Kidney (tissue), 14 donors: Measurements from ENCODE around the gene SH3RF1. TPM values are rescaled to one million over a fixed set of nuclear protein-coding genes. Genes with fewer than 3 reads are reported as not detected.

Source experiments
- DNase-seq, 5 donors: peaks; one replicate each; pipeline ENCODE4 v3.0.0-alpha.2; 2013 to 2020
- FAIRE-seq: peaks from 2 replicates; lab custom pipeline; 2012; peaks lifted over from hg19 to GRCh38; lab: Jason Lieb, UNC
- H3K27ac ChIP-seq, 2 donors: one replicate each; pipeline ENCODE4 v1.7.0; 2013; ENCODE audit warnings: low read depth in 2 of 2, low read length in 2 of 2, inconsistent platforms in 1 of 2
- H3K27me3 ChIP-seq: one replicate; pipeline ENCODE4 v1.7.1; 2013; ENCODE audit warnings: low read length, inconsistent platforms; ENCODE audit not compliant: control insufficient read depth, insufficient read depth
- H3K36me3 ChIP-seq, 3 donors: one replicate each; pipeline versions ENCODE4 v1.7.0 to v1.7.1; 2013; ENCODE audit warnings: low read length in 3 of 3, control low read depth in 1 of 3, inconsistent platforms in 1 of 3; ENCODE audit not compliant: insufficient read depth in 3 of 3, control insufficient read depth in 2 of 3
- H3K4me1 ChIP-seq, 3 donors: one replicate each; pipeline versions ENCODE4 v1.7.0 to v1.7.1; 2013; ENCODE audit warnings: low read length in 3 of 3, inconsistent platforms in 1 of 3, low read depth in 1 of 3; ENCODE audit not compliant: control insufficient read depth in 2 of 3, insufficient read depth in 2 of 3
- H3K4me3 ChIP-seq, 3 donors: one replicate each; pipeline versions ENCODE4 v1.7.0 to v1.8.1; 2013; ENCODE audit warnings: low read length in 3 of 3, control low read depth in 1 of 3, inconsistent platforms in 1 of 3
- H3K9ac ChIP-seq, 3 donors: one replicate each; pipeline versions ENCODE4 v1.7.0 to v1.7.1; 2013; ENCODE audit warnings: low read length in 3 of 3, control low read depth in 1 of 3, inconsistent platforms in 1 of 3
- H3K9me3 ChIP-seq, 3 donors: one replicate each; pipeline versions ENCODE4 v1.7.0 to v1.7.1; 2013; ENCODE audit warnings: low read length in 3 of 3, control low read depth in 1 of 3, inconsistent platforms in 1 of 3; ENCODE audit not compliant: control insufficient read depth in 2 of 3, insufficient read depth in 1 of 3
- CTCF ChIP-seq: IDR thresholded peaks from 3 replicates; pipeline ENCODE4 v1.5.1; 2012; ENCODE audit warnings: mild to moderate bottlenecking, moderate library complexity, borderline replicate concordance; ENCODE audit not compliant: insufficient read depth; ENCODE audit errors: extremely low read depth
- intact Hi-C: fragments of 100-400 bp; cut with DNase I; formaldehyde crosslinking; loops from one replicate; pipeline ENCODE4 v1.11.1; 2022
- polyA plus RNA-seq: library from polyadenylated mRNA; stranded (reverse); fragments of 350-450 nt; fragmentation: Illumina TruSeq; extraction: RNeasy Lipid Tissue Mini Kit (QIAGEN cat#74804); gene quantifications from one replicate; pipeline ENCODE4 v1.2.3, GENCODE V29; 2014; ENCODE audit warnings: low read depth, low replicate concordance; ENCODE audit not compliant: insufficient read depth
- total RNA-seq: library from RNA; stranded (reverse); fragmentation: NEBNext Ultra II Directional; extraction: Animal tissue kit (Norgen Biotek cat#: 25700); gene quantifications from one replicate; pipeline ENCODE4 v1.2.1, GENCODE V29; 2021
- donor health status: control.
- donor health status: control.
- donor health status: control.
- donor health status: control.
- donor health status: control.
- donor health status: DM: yes; HTN: yes; CAD: no.
- donor health status: Normal renal cell carcinoma (clear cell type).

Gene SH3RF1
- total and polyA plus RNA-seq, 2 donors from 2014 or later = 8.2 to 35.7 TPM

GRCh38 chr4:169050284-169050683 lies 220.5 kb downstream of the SH3RF1 start:
- H3K9me3 ChIP-seq = no peaks in the 10 kb centered on the region
- H3K4me3 ChIP-seq = no peak overlapping the region
- no peaks in the 10 kb centered on the region for H3K36me3 ChIP-seq
- no peak overlapping the region for H3K9ac ChIP-seq
- FAIRE-seq (no peak), DNase-seq (no peak)
- TF ChIP-seq CTCF = no peak
- peaks cover 0 to 6% (median 0%) of the 10 kb centered on the region in 3 donors for H3K4me1 ChIP-seq
- H3K27ac ChIP-seq = no peak overlapping the region
- no peaks in the 10 kb centered on the region for H3K27me3 ChIP-seq
- intact Hi-C loops = no loop called here

GRCh38 chr4:169048868-169049414 lies 221.8 kb downstream of the SH3RF1 start:
- DNase-seq (no peak), FAIRE-seq (no peak)
- intact Hi-C loops = no loop called here
- Histone ChIP-seq H3K4me1 (peaks cover 0 to 6% (median 0%) of the 10 kb centered on the region in 3 donors), H3K36me3 (no peaks in the 10 kb centered on the region), H3K9me3 (no peaks in the 10 kb centered on the region), H3K9ac (no peak overlapping the region), H3K4me3 (no peak overlapping the region), H3K27ac (no peak overlapping the region), H3K27me3 (no peaks in the 10 kb centered on the region)
- TF ChIP-seq CTCF = no peak

- no peak for FAIRE-seq
- Histone ChIP-seq H3K27me3 (no peaks in the 10 kb centered on the region), H3K4me1 (peaks cover 0 to 6% (median 0%) of the 10 kb centered on the region in 3 donors), H3K36me3 (no peaks in the 10 kb centered on the region), H3K9me3 (no peaks in the 10 kb centered on the region), H3K27ac (no peak overlapping the region), H3K4me3 (no peak overlapping the region), H3K9ac (no peak overlapping the region)
- intact Hi-C loops = no loop called here
- no peak for TF ChIP-seq CTCF
- no peak for DNase-seq
Measured at GRCh38 chr4:169047956-169048355, 222.8 kb downstream of the SH3RF1 start.
